ENCODE measurements around the gene ATAD3A.
"Not testable (repeated sequence)": the region's sequence is repeated elsewhere in the genome, so short reads cannot be mapped to it uniquely, and the experiment has no call there.

Gene ATAD3A

DNA sequence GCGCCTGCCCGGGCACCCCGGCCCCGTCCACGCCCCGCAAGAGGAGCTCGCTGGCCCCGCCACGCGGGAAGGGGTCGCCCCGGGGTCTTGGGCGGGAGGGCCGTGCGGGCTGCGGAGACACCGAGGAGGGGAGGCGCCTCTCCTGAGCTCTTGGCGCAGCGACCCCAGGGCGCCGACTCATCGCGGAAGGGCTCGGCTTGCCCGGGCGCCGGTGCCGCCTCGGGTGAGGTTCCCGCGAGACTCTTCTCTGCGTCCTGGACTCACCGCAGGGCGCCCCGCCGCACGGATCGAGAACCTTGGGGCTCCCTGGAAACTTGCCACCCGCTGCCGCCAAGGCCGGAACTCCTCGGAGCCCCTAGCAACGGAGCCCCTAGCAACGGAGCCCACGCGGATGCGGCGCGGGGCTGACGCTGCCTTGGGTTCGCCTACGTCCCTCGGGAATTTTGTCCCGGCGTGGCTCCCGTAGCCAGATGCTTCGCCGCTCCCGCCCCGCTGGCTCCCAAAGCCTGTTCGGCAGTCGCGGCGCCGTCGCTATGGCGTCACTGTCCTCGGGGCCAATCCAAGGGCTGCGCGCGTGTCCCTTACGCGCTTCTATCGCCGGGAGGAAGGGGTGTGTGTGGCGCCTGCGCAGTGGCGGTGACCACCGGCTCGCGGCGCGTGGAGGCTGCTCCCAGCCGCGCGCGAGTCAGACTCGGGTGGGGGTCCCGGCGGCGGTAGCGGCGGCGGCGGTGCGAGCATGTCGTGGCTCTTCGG is at the start of gene ATAD3A:
TSS of gene ATAD3A (plus strand) at position 630 of the 753 bp plus-strand sequence. CDS start at position 737, 107 bp downstream.
- DNase-seq, result peak; percentile 96

DNA sequence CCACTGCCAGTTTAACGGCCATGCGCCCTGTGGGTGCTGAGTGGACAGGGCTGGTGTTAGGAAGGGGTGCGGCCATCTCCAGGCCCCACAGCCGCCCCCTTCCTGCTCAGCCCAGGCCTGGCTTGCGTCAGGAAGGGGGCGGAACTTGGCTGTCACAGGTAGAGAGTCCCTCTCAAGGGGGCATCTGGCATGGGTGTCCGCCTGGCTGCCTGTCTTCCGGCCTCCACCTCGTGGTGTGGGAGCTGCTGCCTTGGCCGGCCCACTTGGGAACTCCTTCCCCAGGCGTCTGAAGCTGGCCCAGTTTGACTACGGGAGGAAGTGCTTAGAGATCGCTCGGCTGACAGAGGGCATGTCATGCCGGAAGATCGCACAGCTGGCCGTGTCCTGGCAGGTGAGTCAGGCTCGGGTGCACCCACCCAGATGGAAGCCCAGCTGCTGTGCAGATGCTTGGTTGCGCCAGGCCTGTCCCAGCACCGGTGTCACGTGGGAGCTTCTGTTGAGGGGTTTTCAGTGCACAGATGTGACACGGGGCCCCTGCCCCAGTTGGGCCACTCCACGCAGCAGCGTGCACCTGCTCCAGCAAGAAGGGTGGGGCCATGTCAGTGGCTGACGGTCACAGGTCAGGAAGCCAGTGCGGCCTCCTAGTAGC is 49.5 kb upstream of the ATAD3A start:
- DNase-seq, result peak; percentile 29

DNA sequence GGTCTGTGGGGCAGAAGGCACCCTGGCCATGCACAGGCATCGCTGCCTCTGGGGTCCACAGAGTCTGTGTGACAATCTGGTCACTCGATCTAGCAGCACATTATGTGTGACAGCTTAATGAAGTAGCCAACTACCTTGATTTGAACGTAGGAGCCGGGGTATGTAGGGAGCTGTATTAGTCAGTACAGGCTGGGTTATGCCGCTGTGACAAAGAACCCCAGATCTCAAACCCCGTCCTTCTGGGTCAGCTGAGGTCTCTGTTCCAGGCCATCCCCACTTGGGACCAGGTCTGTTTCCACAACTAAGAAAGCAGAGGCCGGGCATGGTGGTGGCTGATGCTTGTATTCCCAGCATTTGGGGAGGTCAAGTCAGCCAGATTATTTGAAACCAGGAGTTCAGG is 48.6 kb upstream of the ATAD3A start:
- no peak for DNase-seq

DNA sequence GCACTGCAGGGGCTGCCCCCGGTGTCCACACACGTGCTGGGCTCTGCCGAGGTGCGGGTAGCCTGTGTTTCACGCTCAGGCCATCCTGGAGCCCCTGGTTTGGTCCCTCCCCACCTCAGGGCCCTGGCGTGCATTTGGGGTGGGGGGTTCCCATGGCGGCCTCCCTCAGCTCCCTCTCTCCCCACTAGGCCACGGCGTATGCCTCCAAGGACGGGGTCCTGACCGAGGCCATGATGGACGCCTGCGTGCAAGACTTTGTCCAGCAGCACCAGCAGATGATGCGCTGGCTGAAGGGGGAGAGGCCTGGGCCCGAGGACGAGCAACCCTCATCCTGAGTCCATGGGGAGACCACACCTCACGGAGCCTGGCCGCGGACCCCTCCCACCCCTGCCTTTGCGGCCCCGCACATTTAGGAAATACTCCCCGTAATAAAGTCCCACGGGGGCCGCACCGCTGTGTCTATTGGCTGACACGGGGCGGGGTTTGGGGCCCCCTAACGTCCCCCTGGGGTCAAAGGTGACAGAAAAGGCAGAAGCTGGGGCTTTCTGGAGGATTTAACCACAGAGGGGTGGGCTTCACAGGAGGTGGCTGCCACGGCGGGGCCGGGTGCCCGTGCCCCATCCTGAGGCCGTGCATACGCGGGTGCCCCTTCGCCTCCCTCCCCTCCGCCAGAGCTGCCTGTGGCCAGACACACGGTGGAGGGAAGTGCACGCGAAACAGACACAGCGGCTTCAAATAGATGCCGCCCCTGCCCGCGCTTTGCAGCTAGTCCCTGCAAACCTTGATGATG is 43.6 kb upstream of the ATAD3A start:
- not testable (repeated sequence) for DNase-seq

DNA sequence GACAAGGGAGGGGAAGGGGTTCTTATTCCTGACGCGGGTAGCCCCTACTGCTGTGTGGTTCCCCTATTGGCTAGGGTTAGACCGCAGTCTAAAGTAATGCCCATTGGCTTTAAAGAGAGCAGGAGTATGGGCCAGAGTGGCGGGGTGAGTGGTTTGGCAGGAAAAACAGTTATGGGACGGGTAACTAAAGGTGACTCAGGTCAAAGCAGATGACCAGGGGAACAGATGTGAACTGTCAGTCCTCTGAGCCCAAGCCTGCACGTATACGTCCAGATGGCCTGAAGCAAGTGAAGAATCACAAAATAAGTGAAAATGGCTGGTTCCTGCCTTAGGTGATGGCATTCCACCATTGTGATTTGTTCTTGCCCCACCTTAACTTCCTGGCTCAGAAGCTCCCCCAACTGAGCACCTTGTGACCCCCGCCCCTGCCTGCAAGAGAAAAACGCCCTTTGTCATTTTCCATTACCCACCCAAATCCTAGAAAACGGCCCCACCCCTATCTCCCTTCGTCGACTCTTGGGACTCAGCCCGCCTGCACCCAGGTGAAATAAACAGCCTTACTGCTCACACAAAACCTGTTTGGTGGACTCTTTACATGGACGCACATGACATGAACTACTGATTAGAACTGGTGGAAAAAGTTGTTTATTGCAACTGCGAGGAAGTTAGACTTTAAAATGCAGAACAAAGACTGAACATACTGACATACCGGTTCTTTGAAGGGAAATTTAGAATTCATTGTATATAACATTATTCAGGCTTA is 41.2 kb upstream of the ATAD3A start:
- peak; percentile 13 for DNase-seq

DNA sequence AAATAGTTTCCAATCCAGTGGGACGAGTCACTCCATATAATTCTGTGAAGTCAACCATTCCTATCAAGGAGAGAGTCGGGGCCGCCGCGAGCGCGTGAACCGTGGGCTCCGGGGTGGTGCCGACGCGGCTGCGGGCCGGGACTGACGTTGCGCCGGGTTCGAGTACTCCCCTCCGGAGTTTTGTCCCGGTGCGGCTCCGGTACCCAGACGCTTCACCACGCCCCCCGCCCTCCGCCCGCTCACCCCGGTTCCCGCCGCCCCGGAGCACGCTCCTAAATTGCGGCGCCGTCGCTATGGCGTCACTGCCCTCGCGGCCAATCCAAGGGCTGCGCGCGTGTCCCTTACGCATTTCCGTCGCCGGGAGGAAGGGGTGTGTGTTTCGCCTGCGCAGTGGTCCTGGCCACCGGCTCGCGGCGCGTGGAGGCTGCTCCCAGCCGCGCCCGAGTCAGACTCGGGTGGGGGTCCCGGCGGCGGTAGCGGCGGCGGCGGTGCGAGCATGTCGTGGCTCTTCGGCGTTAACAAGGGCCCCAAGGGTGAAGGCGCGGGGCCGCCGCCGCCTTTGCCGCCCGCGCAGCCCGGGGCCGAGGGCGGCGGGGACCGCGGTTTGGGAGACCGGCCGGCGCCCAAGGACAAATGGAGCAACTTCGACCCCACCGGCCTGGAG is 40.4 kb upstream of the ATAD3A start, which contains the start of gene ATAD3B:
TSS of gene ATAD3B (plus strand) at position 377 of the 664 bp plus-strand sequence. CDS start at position 497, 120 bp downstream.
- DNase-seq, result peak; percentile 94

DNA sequence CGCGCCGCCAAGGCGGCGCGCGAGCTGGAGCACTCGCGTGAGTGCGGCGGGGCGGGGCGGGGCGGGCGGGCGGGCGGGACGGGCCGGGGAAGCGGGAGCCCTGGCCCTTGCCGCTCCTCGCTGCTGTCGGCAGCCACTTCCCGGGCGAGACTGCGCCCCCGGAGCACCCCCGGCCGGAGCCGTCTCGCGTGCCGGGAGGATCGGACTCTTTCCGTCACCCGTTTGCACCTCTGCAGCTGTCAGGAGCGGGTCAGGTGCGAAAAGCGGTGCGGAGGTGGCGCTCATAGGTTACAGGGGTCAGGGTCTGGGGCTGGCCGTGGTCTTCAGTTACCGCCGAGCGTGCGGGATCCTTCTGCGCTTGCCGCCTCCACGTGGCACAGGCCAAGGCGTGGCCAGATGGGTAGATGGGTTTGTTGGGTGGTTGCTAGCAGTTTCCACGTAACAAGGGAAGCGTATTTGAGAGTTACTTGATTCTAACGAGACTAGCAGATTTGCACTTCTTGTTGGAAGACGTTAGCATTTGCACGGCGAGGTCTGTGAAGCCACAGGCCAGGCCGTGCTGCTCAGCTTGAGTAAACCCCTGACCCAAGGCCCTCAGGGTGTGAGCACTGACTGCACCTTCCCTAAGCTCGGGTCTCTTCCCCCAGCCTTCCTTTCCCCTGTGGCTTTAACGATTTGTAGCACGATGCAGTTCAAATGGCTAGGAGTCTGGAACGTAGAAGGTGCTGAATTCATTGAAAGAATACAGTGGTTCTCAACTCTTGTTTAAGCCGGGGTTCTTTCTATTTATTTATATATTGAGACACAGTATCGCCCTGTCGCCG is 39.7 kb upstream of the ATAD3A start:
- peak; percentile 21 for DNase-seq

DNA sequence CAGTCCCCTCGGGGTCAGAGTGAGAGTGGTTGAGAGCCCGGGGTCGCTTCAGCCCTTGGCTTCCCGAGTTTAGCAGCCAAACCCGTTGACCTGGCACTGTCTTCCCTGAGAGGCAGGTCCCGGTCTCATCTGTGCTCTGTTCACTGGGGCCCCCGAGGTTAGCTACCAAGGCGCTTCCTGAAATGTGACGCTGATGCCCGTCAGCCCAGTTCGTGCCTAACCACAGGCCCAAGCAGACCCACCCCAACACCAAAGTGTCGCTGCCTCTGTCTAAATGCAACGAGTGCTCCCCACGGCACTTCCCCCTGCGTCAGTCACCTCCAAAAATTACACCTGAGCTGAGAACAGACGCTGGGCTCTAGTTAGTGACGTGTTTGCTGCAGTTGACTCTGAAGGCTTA is 36.0 kb upstream of the ATAD3A start:
- not testable (repeated sequence) for DNase-seq

DNA sequence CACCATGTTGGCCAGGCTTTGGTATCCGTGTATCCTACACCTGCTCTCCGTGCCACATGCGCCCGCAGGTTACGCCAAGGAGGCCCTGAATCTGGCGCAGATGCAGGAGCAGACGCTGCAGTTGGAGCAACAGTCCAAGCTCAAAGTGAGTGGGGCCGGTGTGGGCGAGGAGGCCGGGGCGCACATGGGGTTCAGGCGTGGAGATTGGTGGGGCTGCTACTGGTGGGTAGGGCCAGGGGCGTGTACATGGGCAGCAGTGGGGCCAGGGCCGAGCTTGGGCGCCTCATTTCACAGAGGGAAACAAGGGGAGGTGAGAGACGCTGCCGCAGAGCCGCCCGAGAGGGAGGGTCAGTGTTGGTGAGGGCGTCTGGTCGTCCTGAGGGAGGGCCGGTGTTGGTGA is 34.8 kb upstream of the ATAD3A start:
- no peak for DNase-seq

DNA sequence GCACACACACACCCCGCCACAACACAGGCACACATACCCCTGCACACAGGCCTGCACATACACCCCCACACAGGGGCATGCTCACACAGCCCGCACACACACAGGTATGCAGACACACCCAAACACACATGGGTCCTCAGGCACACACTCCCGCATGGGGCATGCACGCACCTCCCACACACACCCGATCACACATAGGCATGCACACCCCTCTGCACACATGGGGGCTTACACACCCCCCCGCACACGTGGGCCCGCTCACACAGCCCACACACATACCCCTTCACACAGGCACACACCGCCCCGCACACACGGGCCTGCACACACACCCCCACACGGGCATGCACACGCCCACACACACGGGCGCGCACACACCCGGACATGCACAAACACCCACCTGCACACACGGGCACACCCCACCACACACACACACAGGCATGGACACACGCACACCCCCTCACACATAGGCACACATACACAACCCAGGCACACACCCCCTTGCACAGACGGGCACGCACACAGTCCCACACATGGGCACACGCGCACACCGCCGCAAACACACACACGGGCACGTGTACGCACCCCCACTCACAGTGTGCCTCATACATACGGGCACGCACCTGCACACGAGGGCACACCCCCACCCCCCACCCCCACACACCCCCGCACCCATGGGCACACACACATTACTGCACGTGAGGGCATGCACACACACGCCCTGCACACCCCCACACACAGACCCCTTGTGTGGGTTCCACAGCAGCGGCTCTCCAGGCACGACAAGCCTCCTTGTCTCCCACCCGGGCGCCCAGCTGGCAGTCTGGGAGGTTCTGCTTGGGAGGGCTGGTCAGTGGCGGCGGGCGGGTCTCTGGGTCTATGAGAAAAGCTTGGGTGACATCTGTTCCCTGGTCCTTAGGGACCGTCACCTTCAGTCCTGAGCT is 32.1 kb upstream of the ATAD3A start:
- DNase-seq, result no peak

DNA sequence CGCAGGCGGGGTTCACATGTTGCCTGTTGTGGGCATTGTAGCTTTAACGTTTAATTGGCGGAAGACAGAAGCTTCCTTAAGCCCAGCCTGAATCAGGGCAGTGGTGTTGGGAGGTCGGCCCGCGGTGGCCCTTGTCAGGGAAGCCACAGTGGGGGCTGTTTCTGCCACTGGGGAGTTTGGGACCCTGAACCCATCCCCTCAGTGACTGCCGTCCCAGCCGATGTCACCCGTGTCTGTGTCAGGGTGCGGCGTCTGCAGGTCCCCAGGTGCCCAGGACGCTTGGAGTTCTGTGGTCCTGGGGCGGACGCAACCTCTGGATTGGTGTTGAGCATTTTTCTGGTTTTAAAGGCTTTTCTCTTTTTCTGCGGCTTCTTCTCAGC is 31.5 kb upstream of the ATAD3A start:
- DNase-seq, result not testable (repeated sequence)

DNA sequence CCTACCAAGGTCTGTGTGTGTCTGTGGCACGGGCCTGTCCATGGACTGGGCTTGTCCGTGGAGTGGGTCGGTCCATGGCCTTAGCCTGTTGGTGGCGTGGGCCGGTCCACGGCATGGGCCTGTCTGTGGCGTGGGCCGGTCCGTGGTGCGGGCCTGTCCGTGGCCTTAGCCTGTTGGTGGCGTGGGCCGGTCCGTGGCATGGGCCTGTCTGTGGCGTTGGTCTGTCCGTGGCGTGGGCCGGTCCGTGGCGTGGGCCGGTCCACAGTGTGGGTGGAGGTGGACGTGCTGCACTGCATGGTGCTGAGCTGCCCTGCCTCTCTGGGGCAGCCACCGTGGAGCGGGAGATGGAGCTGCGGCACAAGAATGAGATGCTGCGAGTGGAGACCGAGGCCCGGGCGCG is 30.2 kb upstream of the ATAD3A start:
- DNase-seq, result not testable (repeated sequence)

DNA sequence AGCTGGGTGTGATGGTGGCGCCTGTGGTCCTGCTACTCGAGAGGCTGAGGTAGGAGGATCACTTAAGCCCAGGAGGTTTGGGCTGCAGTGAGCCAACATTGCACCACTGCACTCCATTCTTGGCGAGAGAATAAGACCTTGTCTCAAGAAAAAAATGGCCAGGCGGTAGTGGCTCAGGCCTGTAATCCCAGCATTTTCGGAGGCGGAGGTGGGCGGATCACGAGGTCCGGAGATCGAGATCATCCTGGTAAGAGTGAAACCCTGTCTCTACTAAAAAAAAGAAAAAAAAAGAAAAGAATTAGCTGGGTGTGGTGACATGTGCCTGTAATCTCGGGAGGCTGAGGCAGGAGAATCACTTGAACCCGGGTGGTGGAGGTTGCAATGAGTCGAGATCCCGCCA is 29.1 kb upstream of the ATAD3A start:
- DNase-seq, result no peak

DNA sequence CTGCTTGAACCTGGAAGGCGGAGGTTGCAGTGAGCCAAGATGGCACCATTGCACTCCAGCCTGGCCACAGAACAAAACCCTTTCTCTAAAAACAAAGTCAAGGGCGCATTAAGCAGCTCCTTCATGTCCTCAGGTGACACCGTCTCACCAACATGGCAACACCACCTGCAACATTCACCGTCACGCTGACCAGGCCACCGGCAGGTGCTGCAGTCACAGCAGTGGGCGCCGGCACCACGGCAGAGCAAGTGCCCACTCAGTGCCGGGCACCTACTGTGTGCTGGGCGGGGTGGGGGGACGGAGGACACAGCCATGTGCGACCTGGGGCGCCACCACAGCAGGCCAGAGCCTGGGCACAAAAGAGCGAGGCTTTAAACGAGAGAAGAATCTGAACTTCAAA is 28.2 kb upstream of the ATAD3A start:
- no peak for DNase-seq

DNA sequence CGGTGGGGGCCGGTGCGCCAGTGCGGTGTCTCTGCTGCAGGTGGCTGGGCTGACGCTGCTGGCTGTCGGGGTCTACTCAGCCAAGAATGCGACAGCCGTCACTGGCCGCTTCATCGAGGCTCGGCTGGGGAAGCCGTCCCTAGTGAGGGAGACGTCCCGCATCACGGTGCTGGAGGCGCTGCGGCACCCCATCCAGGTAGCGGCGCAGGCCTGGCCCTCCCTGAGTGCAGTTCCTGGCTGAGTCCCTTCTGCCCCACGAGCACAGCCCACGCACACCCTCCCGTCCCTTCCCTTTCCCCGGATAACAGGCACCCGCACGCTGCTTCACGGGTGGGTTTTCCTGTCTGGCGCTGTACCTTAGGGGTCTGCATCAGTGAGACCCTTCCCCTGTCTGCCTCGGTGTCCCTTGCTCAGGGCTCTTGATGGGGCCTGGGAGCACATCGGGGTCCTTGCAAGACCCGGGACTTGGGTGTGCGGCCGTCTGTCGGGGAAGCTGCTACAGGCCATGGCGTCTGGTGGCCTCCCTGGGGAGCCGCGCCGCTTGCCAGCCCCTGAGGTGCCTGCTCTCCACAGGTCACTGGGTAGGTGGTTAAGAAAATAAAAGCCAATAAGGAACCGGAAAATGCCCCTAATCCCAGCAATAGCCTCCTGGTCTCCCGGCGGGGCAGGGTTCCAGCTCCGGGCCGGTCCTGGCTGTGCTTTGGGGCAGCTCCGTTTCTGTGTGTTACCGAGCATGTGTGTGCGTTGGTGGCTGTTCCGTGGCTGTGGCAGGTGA is 26.8 kb upstream of the ATAD3A start:
- DNase-seq, result not testable (repeated sequence)

DNA sequence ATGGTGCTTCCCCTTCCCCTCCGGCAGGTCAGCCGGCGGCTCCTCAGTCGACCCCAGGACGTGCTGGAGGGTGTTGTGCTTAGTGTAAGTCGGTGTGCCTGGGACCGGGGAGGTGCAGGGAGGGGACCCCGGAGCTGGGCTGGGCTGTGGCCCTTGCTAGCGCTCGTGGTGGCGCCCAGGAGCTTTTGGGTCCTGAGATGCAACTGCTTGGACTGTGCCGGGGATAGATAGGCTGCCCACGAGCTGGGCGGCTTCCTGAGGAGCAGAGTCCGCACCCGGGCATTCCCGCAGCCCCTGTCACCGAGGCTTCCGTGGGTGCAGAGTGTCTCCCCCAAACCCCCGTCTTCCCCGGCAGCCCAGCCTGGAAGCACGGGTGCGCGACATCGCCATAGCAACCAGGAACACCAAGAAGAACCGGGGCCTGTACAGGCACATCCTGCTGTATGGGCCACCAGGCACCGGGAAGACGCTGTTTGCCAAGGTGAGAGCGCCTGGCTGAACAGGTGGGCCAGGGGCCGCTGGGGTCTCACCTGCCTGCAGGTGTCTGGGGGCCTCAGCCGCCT is 26.1 kb upstream of the ATAD3A start:
- not testable (repeated sequence) for DNase-seq

DNA sequence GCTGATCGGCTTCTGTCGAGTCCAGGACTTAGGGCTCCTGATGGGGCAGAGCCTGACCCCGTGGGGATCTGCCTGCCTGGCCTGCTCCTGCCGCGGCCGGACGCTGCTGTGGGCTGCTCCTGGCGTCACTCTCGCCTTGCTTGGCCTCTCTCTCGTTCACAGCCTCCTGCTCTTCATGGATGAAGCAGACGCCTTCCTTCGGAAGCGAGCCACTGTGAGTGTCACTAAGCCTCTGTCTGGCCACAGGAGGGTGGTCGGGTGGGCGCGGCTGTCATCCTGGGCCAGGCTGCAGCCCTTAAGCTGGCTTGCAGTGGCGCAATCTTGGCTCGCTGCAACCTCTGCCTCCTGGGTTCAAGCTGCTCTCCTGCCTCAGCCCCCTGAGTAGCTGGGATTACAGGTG is 24.3 kb upstream of the ATAD3A start:
- DNase-seq, result no peak

DNA sequence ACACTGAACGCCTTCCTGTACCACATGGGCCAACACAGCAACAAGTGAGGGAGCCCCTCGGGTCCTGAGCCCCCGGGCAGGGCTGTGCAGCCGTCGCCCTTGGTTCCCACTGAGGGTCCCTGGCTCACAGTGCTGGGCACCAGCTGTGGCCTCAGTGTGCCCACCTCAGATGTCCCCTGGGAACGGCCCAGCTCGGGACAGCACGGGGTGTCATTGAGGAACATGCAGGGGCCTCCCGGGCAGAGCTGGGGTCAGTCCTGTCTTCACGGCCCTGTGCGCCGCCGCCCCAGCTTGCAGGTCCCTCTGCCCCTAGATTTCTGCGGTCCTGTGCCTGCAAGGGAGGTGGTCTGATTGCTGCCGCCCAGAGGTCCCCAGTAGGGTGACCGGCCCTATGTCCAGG is 22.7 kb upstream of the ATAD3A start:
- no peak for DNase-seq

DNA sequence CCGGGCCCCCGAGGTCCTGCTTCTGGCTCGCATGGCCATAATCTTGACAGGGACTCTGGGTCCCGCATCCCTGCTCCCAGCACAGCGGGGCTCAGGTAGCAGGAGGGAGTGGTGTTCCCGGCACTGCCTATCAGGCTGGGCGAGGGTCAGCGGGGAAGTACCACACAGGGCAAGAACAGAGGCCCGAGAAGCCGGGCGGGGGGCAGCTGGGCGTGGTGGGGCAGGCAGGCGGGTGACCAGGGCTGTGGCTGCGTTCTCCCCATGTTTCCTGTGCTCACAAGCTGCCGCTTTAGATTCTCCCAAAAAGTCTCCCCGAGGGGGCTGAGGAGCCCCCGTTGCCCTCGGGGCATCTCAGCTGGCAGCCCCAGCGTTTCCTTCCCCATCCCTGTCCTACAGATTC is 22.1 kb upstream of the ATAD3A start:
- DNase-seq, result no peak
